DOHH2 (cell line): ENCODE measurements around the gene PAM.

Experiments
- EZH2phosphoT487 ChIP-seq: fragments of 200-600 bp; sonication (generic); IDR thresholded peaks from 2 replicates; pipeline ENCODE4 v1.6.1; 2017; ENCODE audit warnings: borderline replicate concordance, mild to moderate bottlenecking, antibody characterized with exemption, low read length, moderate library complexity, mixed read lengths
- TF ChIP-seq, protein P1 (sequence below): fragments of 200-600 bp; sonication (generic); IDR thresholded peaks from one replicate; pipeline ENCODE4 v1.5.1; 2014; ENCODE audit warnings: antibody characterized with exemption, mild to moderate bottlenecking, low read depth, low read length; ENCODE audit not compliant: poor library complexity, severe bottlenecking

DNA sequence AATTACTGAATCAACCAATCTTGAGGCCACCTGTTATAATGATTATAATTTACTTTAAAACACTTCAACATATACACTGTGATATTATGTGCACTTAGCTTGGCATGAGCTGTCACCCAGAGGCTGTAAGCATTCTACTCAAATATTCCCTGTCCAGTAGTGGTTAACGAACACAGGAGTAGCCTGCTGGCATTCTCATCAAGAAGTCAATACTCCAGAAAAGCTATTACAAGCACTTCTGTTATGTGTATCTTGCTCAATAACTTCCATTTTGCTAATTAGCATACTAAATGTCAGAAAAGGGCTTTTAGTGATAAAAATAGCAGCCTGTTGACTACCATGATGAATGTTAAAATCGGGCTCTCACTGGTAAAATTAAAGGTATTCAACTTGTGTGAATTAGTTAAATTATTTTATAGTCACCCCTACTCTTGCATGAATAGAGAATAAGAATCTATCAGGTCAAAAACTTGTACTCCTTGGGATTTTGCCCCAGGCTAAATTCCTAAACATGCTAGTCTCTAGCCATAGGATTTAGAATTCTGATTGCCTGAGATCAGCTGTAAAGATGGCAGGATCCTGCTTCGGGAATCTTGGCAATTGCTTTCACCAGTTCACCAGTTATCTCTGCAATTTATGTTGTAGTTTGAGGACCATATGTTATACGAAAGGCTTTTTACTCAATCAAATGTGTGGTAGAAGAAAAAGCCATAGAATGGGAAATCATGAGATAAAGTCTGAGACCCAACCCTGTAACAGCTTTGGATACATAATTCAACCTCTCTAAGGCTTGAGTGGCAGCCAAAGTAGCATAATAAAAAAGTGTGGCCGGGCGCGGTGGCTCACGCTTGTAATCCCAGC lies 43.4 kb upstream of the PAM start:
- TF ChIP-seq, protein P1, sequence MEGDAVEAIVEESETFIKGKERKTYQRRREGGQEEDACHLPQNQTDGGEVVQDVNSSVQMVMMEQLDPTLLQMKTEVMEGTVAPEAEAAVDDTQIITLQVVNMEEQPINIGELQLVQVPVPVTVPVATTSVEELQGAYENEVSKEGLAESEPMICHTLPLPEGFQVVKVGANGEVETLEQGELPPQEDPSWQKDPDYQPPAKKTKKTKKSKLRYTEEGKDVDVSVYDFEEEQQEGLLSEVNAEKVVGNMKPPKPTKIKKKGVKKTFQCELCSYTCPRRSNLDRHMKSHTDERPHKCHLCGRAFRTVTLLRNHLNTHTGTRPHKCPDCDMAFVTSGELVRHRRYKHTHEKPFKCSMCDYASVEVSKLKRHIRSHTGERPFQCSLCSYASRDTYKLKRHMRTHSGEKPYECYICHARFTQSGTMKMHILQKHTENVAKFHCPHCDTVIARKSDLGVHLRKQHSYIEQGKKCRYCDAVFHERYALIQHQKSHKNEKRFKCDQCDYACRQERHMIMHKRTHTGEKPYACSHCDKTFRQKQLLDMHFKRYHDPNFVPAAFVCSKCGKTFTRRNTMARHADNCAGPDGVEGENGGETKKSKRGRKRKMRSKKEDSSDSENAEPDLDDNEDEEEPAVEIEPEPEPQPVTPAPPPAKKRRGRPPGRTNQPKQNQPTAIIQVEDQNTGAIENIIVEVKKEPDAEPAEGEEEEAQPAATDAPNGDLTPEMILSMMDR = no peak
- TF ChIP-seq EZH2phosphoT487 = no peak
